ENCODE data around the gene CLSTN2. TPM values are rescaled to one million over a fixed set of nuclear protein-coding genes. Genes with fewer than 3 reads are reported as not detected.

The CLSTN2 gene
- total and polyA plus RNA-seq, 9 donors = 28.9 to 263 (median 134) TPM

- H3K9me3 ChIP-seq = no peaks in the 10 kb centered on the region
- intact Hi-C loops (cut with DNase I) = no loop called here
- no peak overlapping the region for H3K4me3 ChIP-seq
- no peak for DNase-seq
- no peak overlapping the region for H3K27ac ChIP-seq
- no peaks in the 10 kb centered on the region for H3K36me3 ChIP-seq
- H3K4me1 ChIP-seq (ENCODE audit: insufficient read depth) = no peaks in the 10 kb centered on the region
- TF ChIP-seq POLR2A (IDR thresholded peaks at IDR 0.05) (no peak), CTCF (IDR thresholded peaks at IDR 0.05) (no peak)
- H3K27me3 ChIP-seq = no peaks in the 10 kb centered on the region
- WGBS, 3 donors = 67 to 87% (median 74%) methylated on average over 2 of the region's 2 CpGs
These were observed 384.8 kb downstream of the CLSTN2 start for GRCh38 chr3:140319739-140320138.

- Histone ChIP-seq H3K27me3 (no peaks in the 10 kb centered on the region), H3K9me3 (no peaks in the 10 kb centered on the region), H3K27ac (no peak overlapping the region), H3K4me1 (ENCODE audit: insufficient read depth) (no peaks in the 10 kb centered on the region), H3K4me3 (no peak overlapping the region), H3K36me3 (no peaks in the 10 kb centered on the region)
- intact Hi-C loops (cut with DNase I) = no loop called here
- 94 to 96% (median 96%) methylated on average over 1 of the region's 1 CpG for WGBS, 3 donors
- TF ChIP-seq EP300 (IDR thresholded peaks at IDR 0.05) = no peak
- TF ChIP-seq POLR2A (IDR thresholded peaks at IDR 0.05) = no peak
- TF ChIP-seq CTCF (IDR thresholded peaks at IDR 0.05) = no peak
- no peak for DNase-seq
These were observed 388.6 kb downstream of the CLSTN2 start for GRCh38 chr3:140323561-140323960.

- no peaks in the 10 kb centered on the region for H3K9me3 ChIP-seq
These were observed 397.1 kb downstream of the CLSTN2 start for GRCh38 chr3:140332131-140332530.

GRCh38 chr3:140334132-140334929 is 399.3 kb downstream of the CLSTN2 start:
- H3K27ac ChIP-seq = no peak overlapping the region
- H3K4me1 ChIP-seq (ENCODE audit: insufficient read depth) = no peaks in the 10 kb centered on the region
- WGBS, 3 donors = 54 to 66% (median 61%) methylated on average over 5 of the region's 5 CpGs
- intact Hi-C loops (cut with DNase I) = no loop called here
- no peak for DNase-seq
- TF ChIP-seq POLR2A (IDR thresholded peaks at IDR 0.05) (no peak), CTCF (IDR thresholded peaks at IDR 0.05) (no peak), EP300 (IDR thresholded peaks at IDR 0.05) (no peak)
- no peaks in the 10 kb centered on the region for H3K27me3 ChIP-seq
- no peaks in the 10 kb centered on the region for H3K36me3 ChIP-seq
- H3K4me3 ChIP-seq = no peak overlapping the region
- no peaks in the 10 kb centered on the region for H3K9me3 ChIP-seq

More at GRCh38 chr3:140332131-140332530, 397.1 kb downstream of the CLSTN2 start:
- H3K36me3 ChIP-seq = no peaks in the 10 kb centered on the region
- H3K27ac ChIP-seq = no peak overlapping the region
- no peak for DNase-seq
- H3K4me3 ChIP-seq = no peak overlapping the region
- 23 to 30% (median 29%) methylated on average over 2 of the region's 2 CpGs for WGBS, 3 donors
- no peaks in the 10 kb centered on the region for H3K27me3 ChIP-seq
- intact Hi-C loops (cut with DNase I) = no loop called here
- H3K4me1 ChIP-seq (ENCODE audit: insufficient read depth) = no peaks in the 10 kb centered on the region
- no peak for TF ChIP-seq EP300 (IDR thresholded peaks at IDR 0.05)
- TF ChIP-seq POLR2A (IDR thresholded peaks at IDR 0.05) = no peak
- no peak for TF ChIP-seq CTCF (IDR thresholded peaks at IDR 0.05)
